HEK293 (cell line): Measurements from ENCODE around the gene VPS26C.
A peak's percentile ranks its signal among the peaks of the same experiment; 100 is the strongest.
"Not testable (repeated sequence)": the region's sequence is repeated elsewhere in the genome, so short reads cannot be mapped to it uniquely, and the experiment has no call there.

Experiments used
- CTCF ChIA-PET: fragments of 350-600 bp; formaldehyde crosslinking; extraction: SDS; loops from one replicate; lab custom pipeline; 2021; ENCODE audit warnings: antibody characterized with exemption; lab: Yijun Ruan, JAX
- POLR2A ChIA-PET: fragments of 300-600 bp; formaldehyde crosslinking; extraction: SDS; loops from one replicate; lab custom pipeline; 2020; ENCODE audit warnings: antibody characterized with exemption, inconsistent platforms; lab: Yijun Ruan, JAX
- H3K27ac ChIP-seq: fragments of 200-500 bp; sonication (Bioruptor generic); 2 replicates; pipeline ENCODE4 v1.5.1; 2014; ENCODE audit warnings: low read depth, low read length, control low read depth, inconsistent platforms; ENCODE audit errors: extremely low read depth
- H3K36me3 ChIP-seq, 2 experiments: fragments of 200-500 bp in 1 of 2; sonication (Bioruptor generic) in 1 of 2; 1 replicate in 1 of 2; 2 replicates in 1 of 2; pipeline ENCODE4 v1.5.1; 2014 to 2017; ENCODE audit warnings: inconsistent platforms in 2 of 2, low read length in 2 of 2; ENCODE audit not compliant: control insufficient read depth in 2 of 2, insufficient read depth in 1 of 2
- H3K4me1 ChIP-seq: fragments of 200-500 bp; sonication (Bioruptor generic); 2 replicates; pipeline ENCODE4 v1.5.1; 2014; ENCODE audit warnings: mild to moderate bottlenecking, low read length, inconsistent platforms; ENCODE audit not compliant: control insufficient read depth, insufficient read depth
- H3K4me3 ChIP-seq: 2 replicates; pipeline ENCODE4 v1.5.1; 2011; ENCODE audit warnings: low read depth, mild to moderate bottlenecking, control low read depth, low read length, moderate library complexity
- H3K9me3 ChIP-seq: fragments of 200-500 bp; sonication (Bioruptor generic); 2 replicates; pipeline ENCODE4 v1.5.1; 2014; ENCODE audit warnings: low read depth, low read length, inconsistent platforms; ENCODE audit not compliant: control insufficient read depth, insufficient read depth
- BCL11B ChIP-seq: fragments of 450-650 bp; formaldehyde crosslinking; IDR thresholded peaks from 2 replicates; pipeline ENCODE4 v1.5.1; 2016; ENCODE audit warnings: low read depth, missing biosample characterization, missing genetic modification characterization
- GLI2 ChIP-seq: fragments of 450-650 bp; formaldehyde crosslinking; IDR thresholded peaks from 2 replicates; pipeline ENCODE4; 2017; ENCODE audit warnings: missing biosample characterization, missing genetic modification characterization, low read depth, borderline replicate concordance
- GLIS1 ChIP-seq: fragments of 450-650 bp; formaldehyde crosslinking; IDR thresholded peaks from 2 replicates; pipeline ENCODE4 v1.5.1; 2016; ENCODE audit warnings: missing biosample characterization, missing genetic modification characterization
- KLF7 ChIP-seq: fragments of 450-650 bp; formaldehyde crosslinking; IDR thresholded peaks from 2 replicates; pipeline ENCODE4 v1.5.1; 2016; ENCODE audit warnings: missing biosample characterization, missing genetic modification characterization, borderline replicate concordance
- PRDM2 ChIP-seq: fragments of 450-650 bp; formaldehyde crosslinking; IDR thresholded peaks from 2 replicates; pipeline ENCODE4 v1.5.1; 2016; ENCODE audit warnings: missing biosample characterization, missing genetic modification characterization, borderline replicate concordance
- REPIN1 ChIP-seq: fragments of 450-650 bp; formaldehyde crosslinking; IDR thresholded peaks from 2 replicates; pipeline ENCODE4 v1.5.1; 2017; ENCODE audit warnings: missing biosample characterization, missing genetic modification characterization, low read depth
- SCRT1 ChIP-seq: fragments of 450-650 bp; formaldehyde crosslinking; IDR thresholded peaks from 2 replicates; pipeline ENCODE4 v1.5.1; 2016; ENCODE audit warnings: missing biosample characterization, missing genetic modification characterization, borderline replicate concordance
- SCRT2 ChIP-seq: fragments of 450-650 bp; formaldehyde crosslinking; IDR thresholded peaks from 2 replicates; pipeline ENCODE4 v1.5.1; 2016; ENCODE audit warnings: missing biosample characterization, missing genetic modification characterization
- ZBTB17 ChIP-seq: fragments of 450-650 bp; formaldehyde crosslinking; IDR thresholded peaks from 2 replicates; pipeline ENCODE4 v1.5.1; 2016; ENCODE audit warnings: missing biosample characterization, missing genetic modification characterization
- ZEB2 ChIP-seq: fragments of 450-650 bp; formaldehyde crosslinking; IDR thresholded peaks from 2 replicates; pipeline ENCODE4 v1.5.1; 2016; ENCODE audit warnings: missing biosample characterization, missing genetic modification characterization
- ZNF16 ChIP-seq: fragments of 450-650 bp; formaldehyde crosslinking; IDR thresholded peaks from 2 replicates; pipeline ENCODE4 v1.5.1; 2016; ENCODE audit warnings: low read depth, missing biosample characterization, missing genetic modification characterization
- ZNF184 ChIP-seq: fragments of 450-650 bp; IDR thresholded peaks from 2 replicates; pipeline ENCODE4 v1.5.1; 2018; ENCODE audit warnings: missing biosample characterization, mild to moderate bottlenecking, missing genetic modification characterization
- ZNF202 ChIP-seq: fragments of 450-650 bp; formaldehyde crosslinking; IDR thresholded peaks from 2 replicates; pipeline ENCODE4 v1.5.1; 2016; ENCODE audit warnings: missing biosample characterization, missing genetic modification characterization, borderline replicate concordance
- ZNF354C ChIP-seq: fragments of 450-650 bp; formaldehyde crosslinking; IDR thresholded peaks from 2 replicates; pipeline ENCODE4 v1.5.1; 2016; ENCODE audit warnings: missing biosample characterization, missing genetic modification characterization, low read depth, borderline replicate concordance
- ZNF473 ChIP-seq: fragments of 450-650 bp; formaldehyde crosslinking; IDR thresholded peaks from 2 replicates; pipeline ENCODE4 v1.5.1; 2017; ENCODE audit warnings: missing biosample characterization, missing genetic modification characterization
- ZNF548 ChIP-seq: fragments of 450-650 bp; formaldehyde crosslinking; IDR thresholded peaks from 2 replicates; pipeline ENCODE4 v1.5.1; 2016; ENCODE audit warnings: missing biosample characterization, missing genetic modification characterization
- ZNF580 ChIP-seq: fragments of 450-650 bp; formaldehyde crosslinking; IDR thresholded peaks from 2 replicates; pipeline ENCODE4 v1.5.1; 2016; ENCODE audit warnings: missing biosample characterization, missing genetic modification characterization
- ZNF747 ChIP-seq: fragments of 450-650 bp; formaldehyde crosslinking; IDR thresholded peaks from 2 replicates; pipeline ENCODE4 v1.5.1; 2016; ENCODE audit warnings: missing biosample characterization, missing genetic modification characterization
- ZNF791 ChIP-seq: fragments of 450-650 bp; formaldehyde crosslinking; IDR thresholded peaks from 2 replicates; pipeline ENCODE4 v1.5.1; 2016; ENCODE audit warnings: missing biosample characterization, missing genetic modification characterization

VPS26C gene

GRCh38 chr21:37222248-37222647 lies 44.9 kb downstream of the VPS26C start:
- H3K4me1 ChIP-seq, H3K4me3 ChIP-seq, POLR2A ChIA-PET, CTCF ChIA-PET, H3K9me3 ChIP-seq, H3K27ac ChIP-seq: not testable (repeated sequence)
- TF ChIP-seq ZNF184 (peak; percentile 75; the same call in 1 of the 2 replicates), SCRT1 (tag by site-specific recombination) (peak; percentile 76), SCRT2 (tag by site-specific recombination) (peak; percentile 87)
- peaks cover 5 to 43% of the 10 kb centered on the region in 2 experiments for H3K36me3 ChIP-seq

DNA sequence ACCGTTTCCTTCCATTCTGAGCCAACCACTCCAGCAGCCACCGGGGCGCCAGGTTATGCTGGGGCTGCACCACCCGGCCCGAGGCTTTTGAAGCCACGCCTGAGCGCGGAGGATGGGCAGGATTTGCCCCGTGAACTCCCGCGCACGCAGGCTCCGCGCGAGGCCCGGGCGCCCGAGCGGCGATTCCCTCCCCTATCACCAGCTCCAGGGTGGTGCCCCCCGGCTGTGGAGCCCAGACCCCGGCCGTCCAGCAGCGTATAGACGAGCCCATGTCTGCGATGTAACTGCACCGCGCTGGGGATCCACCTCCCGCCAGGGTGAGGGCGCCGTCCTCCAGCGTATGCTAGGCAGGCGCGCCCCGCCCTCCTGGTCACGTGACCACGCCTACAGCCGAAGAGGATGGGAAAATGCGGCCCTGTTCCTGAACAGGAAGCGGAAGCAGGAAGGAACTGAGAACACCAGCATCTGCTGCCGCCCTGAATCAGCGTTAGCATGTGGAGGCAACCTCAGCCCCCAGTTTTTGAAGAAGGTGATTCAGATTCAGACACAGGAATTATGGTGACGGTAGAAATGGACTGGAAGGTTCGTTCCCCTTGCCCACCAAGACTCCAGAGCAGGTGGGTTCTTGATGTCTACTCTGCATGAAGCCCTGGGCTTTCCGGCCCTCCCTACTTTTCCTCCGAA lies 46.0 kb downstream of the VPS26C start:
- CTCF ChIA-PET, result interaction anchor here (0.7 to 0.9 kb wide), 3 partner anchors 22 to 737 kb away, joined by 3 to 5 read pairs (median 3); no protein-coding TSS in a partner anchor
- POLR2A ChIA-PET, result interaction anchor here (0.6 to 1.1 kb wide), 3 partner anchors 22 to 46 kb away, joined by 3 to 4 read pairs (median 3); partner anchors contain the start of gene VPS26C
- no peak for TF ChIP-seq REPIN1
- TF ChIP-seq ZNF473 (tag by site-specific recombination), result no peak
- TF ChIP-seq PRDM2 (tag by site-specific recombination), result no peak
- TF ChIP-seq GLI2, result no peak
- TF ChIP-seq ZNF791 (tag by site-specific recombination), result no peak
- no peak for TF ChIP-seq ZEB2 (tag by site-specific recombination)
- TF ChIP-seq ZNF580 (tag by site-specific recombination), result no peak
- TF ChIP-seq ZNF548 (tag by site-specific recombination), result no peak
- no peak for TF ChIP-seq ZNF747 (tag by site-specific recombination)
- Histone ChIP-seq H3K36me3 (peaks cover 0 to 32% of the 10 kb centered on the region in 2 experiments), H3K4me3 (peak overlapping the region; percentile 38), H3K4me1 (no peaks in the 10 kb centered on the region), H3K9me3 (no peaks in the 10 kb centered on the region), H3K27ac (peak overlapping the region; percentile 4; the same call in 1 of the 2 replicates)

- no peaks in the 10 kb centered on the region for H3K9me3 ChIP-seq
- peaks cover 0 to 26% of the 10 kb centered on the region in 2 experiments; a peak in 2 of 3 replicates for H3K36me3 ChIP-seq
- ChIA-PET CTCF (interaction anchor here (0.7 to 1.0 kb wide), 4 partner anchors 23 to 737 kb away, joined by 3 to 5 read pairs (median 3); no protein-coding TSS in a partner anchor), POLR2A (interaction anchor here (0.6 to 1.5 kb wide), 4 partner anchors 12 to 146 kb away, joined by 3 to 4 read pairs (median 3); partner anchors contain the start of genes DYRK1A and VPS26C)
- peak overlapping the region; percentile 4; the same call in 1 of the 2 replicates for H3K27ac ChIP-seq
- H3K4me1 ChIP-seq, result no peaks in the 10 kb centered on the region
- peak overlapping the region; percentile 38 for H3K4me3 ChIP-seq
- TF ChIP-seq KLF7 (tag by site-specific recombination) (no peak), ZBTB17 (tag by site-specific recombination) (no peak), GLIS1 (tag by site-specific recombination) (no peak), ZNF354C (tag by site-specific recombination) (no peak), ZNF202 (no peak), ZNF16 (no peak), BCL11B (tag by site-specific recombination) (no peak)
Measured at GRCh38 chr21:37220433-37220980, 46.6 kb downstream of the VPS26C start.
